Measurements from ENCODE around the gene KNL1.

DNA sequence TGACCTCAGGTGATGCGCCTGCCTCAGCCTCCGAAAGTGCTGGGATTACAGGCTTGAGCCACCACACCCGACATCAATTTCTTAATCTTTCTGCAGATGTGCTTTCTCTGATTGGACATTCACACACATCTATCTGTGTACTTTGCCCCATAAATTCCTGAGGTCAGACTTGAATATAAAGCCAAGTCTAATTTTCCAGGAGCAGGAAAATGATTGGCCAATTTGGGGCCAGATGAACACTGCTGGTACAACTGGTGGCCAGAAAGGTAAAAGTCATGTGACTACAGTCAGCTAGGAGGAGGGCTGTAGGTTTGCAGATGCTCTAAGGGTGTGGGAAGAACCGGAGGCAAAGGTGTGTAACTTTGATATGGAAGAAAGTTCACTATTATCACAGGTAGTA lies 97.7 kb downstream of the KNL1 start:
- TF ChIP-seq, protein P1, sequence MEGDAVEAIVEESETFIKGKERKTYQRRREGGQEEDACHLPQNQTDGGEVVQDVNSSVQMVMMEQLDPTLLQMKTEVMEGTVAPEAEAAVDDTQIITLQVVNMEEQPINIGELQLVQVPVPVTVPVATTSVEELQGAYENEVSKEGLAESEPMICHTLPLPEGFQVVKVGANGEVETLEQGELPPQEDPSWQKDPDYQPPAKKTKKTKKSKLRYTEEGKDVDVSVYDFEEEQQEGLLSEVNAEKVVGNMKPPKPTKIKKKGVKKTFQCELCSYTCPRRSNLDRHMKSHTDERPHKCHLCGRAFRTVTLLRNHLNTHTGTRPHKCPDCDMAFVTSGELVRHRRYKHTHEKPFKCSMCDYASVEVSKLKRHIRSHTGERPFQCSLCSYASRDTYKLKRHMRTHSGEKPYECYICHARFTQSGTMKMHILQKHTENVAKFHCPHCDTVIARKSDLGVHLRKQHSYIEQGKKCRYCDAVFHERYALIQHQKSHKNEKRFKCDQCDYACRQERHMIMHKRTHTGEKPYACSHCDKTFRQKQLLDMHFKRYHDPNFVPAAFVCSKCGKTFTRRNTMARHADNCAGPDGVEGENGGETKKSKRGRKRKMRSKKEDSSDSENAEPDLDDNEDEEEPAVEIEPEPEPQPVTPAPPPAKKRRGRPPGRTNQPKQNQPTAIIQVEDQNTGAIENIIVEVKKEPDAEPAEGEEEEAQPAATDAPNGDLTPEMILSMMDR (IDR thresholded peaks at IDR 0.05), result no peak
- TF ChIP-seq ZFX (IDR thresholded peaks at IDR 0.05; ENCODE audit: borderline replicate concordance), result no peak
